Bronchial epithelial cell (primary cell): ENCODE results near the gene CTCF. TPM values are rescaled to one million over a fixed set of nuclear protein-coding genes. Genes with fewer than 3 reads are reported as not detected.
A peak's percentile ranks its signal among the peaks of the same experiment; 100 is the strongest.

Experiments
- DNase-seq: peaks from one replicate; pipeline ENCODE4 v3.0.0-alpha.2; 2010; ENCODE audit warnings: low read depth
- FAIRE-seq: peaks from 2 replicates; lab custom pipeline; 2011; peaks lifted over from hg19 to GRCh38; lab: Jason Lieb, UNC
- H3K27me3 ChIP-seq: 2 replicates; pipeline ENCODE4 v1.5.1; 2011; ENCODE audit warnings: low read length; ENCODE audit not compliant: control insufficient read depth, insufficient read depth
- H3K36me3 ChIP-seq: 2 replicates; pipeline ENCODE4 v1.5.1; 2011; ENCODE audit warnings: low read length; ENCODE audit not compliant: control insufficient read depth, insufficient read depth
- H3K4me3 ChIP-seq: 2 replicates; pipeline ENCODE4 v1.5.1; 2011; ENCODE audit warnings: mild to moderate bottlenecking, low read depth, low read length, control low read depth
- total RNA-seq: library from RNA; depleted of rRNA; stranded (reverse); fragments of >200 nt; gene quantifications from 2 replicates; pipeline ENCODE4 v1.2.1, GENCODE V29; 2014
- TF ChIP-seq, protein P1 (sequence below): IDR thresholded peaks from 2 replicates; pipeline ENCODE4 v1.5.1; 2011; ENCODE audit warnings: mild to moderate bottlenecking, moderate library complexity, low read length, control low read depth, inconsistent platforms; ENCODE audit not compliant: insufficient read depth, severe bottlenecking

Gene CTCF
- total RNA-seq, 1 donor from 2014 or later, result 21.1 TPM

DNA sequence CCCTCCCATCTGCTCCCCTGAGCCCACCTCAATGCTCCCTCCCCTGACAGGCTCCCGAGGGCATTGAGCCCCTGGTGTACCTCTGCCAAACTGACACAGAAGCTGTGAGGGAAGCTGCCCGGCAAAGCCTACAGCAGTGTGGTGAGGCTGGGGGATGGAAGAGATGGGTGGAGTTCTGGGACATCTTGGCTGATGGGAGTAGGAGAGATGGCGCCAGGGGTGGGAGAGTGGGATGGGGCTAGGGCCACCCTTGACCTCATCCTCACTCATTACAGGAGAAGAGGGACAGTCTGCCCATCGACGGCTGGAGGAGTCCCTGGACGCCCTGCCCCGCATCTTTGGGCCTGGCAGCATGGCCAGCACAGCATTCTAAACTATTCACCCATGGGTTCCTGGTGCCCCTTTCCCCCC, 16.2 kb upstream of the CTCF start:
- FAIRE-seq (no peak), DNase-seq (no peak)
- Histone ChIP-seq H3K4me3 (no peak overlapping the region), H3K27me3 (no peaks in the 10 kb centered on the region), H3K36me3 (peaks cover 25% of the 10 kb centered on the region)
- TF ChIP-seq, protein P1, sequence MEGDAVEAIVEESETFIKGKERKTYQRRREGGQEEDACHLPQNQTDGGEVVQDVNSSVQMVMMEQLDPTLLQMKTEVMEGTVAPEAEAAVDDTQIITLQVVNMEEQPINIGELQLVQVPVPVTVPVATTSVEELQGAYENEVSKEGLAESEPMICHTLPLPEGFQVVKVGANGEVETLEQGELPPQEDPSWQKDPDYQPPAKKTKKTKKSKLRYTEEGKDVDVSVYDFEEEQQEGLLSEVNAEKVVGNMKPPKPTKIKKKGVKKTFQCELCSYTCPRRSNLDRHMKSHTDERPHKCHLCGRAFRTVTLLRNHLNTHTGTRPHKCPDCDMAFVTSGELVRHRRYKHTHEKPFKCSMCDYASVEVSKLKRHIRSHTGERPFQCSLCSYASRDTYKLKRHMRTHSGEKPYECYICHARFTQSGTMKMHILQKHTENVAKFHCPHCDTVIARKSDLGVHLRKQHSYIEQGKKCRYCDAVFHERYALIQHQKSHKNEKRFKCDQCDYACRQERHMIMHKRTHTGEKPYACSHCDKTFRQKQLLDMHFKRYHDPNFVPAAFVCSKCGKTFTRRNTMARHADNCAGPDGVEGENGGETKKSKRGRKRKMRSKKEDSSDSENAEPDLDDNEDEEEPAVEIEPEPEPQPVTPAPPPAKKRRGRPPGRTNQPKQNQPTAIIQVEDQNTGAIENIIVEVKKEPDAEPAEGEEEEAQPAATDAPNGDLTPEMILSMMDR, result no peak

DNA sequence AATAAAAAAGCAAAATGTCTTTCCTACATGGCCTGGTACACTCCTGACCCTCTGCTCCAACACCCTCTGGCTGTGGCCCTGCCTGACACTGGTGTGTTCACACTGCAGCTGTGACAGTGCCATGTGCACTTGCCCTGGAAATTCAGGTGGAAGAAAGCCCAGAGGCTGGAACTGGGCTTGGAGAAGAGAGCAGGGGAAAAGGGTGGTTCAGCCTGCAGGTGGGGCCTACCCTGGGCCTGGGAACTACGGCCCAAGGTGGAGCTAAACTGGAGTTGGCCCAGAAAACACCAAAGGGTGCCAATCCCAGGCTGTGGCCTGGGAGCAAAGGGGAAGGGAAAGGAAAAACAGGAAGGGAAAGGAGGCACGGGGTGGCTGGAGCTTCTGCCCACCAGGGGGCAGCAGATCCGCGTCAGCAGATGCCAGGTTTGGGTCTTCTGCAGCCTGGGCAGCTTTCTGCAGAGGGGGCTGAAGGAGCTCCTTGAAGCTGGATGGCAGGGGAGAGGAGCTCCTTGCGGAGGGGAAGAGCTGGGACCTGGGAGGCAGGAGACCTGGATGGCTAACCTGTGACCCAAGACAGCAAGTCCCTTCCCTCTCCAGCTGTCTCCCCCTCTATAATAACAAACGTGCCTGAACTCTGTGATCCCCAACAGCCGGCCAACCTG, 15.4 kb upstream of the CTCF start:
- H3K27me3 ChIP-seq, result no peaks in the 10 kb centered on the region
- H3K36me3 ChIP-seq, result peaks cover 23% of the 10 kb centered on the region
- peak; percentile 47 for DNase-seq
- TF ChIP-seq, protein P1, result peak; percentile 98
- FAIRE-seq, result no peak
- no peak overlapping the region for H3K4me3 ChIP-seq

DNA sequence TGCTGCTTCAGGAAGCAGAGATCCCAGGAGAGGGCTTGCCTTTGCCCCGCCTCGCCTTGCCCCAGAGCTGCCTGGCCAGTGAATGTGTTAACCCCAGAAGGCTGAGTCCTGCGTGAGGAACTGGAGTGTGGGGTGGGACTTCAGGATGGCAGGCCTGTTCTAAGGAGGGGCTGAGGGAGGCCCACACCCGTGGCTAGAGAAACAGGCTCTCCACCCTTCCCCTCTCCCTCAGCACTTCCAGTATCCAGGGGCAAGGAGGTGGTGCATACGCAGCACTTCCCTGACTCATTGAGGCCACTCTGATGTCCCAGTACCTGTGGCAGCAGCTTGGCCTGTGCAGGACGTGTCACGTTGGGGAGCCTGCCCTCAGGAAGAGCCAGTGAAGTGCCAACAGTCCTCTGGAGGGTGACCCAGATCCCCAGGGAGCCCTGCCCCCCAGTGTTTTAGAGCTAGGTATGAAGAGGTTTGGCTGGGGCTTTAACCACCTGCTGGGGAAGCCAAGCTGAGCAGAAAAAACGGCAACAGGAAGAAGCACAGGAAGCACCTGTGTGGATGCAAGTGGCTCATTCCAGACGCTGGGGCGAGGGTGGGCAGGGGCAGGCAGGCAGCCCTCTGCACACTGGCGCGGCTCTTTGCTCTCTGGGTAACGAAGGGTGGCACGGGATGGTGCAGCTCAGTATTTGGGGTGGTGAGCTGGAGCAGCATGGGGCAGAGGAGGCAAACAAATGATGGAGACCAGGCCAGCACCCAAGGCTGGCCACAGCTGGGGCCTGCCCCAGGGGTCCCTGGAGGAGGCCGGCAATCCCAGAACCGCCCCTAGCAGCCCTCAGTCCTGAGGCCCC, 14.7 kb upstream of the CTCF start:
- Histone ChIP-seq H3K4me3 (no peak overlapping the region), H3K27me3 (no peaks in the 10 kb centered on the region), H3K36me3 (peaks cover 19% of the 10 kb centered on the region)
- FAIRE-seq (no peak), DNase-seq (no peak)
- TF ChIP-seq, protein P1, result no peak

DNA sequence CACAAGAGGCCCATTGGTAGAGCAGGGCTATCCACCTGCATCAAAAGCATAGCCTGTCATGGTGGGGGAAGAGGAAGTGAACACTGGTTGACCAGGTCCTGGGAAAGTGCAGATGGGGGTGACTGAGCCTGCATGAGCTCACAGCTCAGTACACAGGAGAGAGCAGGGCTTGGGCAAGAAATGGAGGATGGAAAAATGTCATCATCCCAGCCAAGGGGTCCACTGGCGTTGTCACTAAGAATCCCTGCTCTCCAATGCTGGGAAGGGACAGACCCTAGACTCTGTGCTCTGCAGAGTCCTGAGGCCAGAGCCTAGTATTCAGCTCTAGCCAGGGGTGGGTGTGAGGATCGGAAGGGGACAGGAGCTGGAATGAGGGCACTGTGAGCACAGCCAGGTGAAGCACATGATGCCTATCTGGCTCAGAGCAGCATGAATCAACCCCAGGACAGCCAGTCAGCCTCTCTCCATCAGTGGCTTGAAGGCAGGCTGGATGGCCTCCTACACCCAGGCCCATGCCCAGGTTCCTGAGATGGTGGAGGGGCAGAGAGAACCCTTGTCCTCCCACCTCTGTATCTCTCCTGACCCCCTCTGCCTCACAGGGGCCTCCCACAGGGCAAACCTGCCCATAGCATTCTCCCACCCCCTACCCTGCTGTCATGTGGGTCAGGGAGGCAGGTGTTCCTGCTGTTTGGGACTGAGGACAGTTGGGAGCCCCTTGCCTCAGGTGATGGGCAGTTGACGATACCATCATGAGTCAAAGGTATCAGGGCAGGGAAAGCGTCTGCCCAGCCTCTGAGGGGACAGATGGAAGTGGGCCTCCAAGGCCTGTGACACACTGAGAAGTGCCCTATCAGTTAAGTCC, 13.8 kb upstream of the CTCF start:
- peaks cover 17% of the 10 kb centered on the region for H3K36me3 ChIP-seq
- DNase-seq, result no peak
- no peak for FAIRE-seq
- H3K27me3 ChIP-seq, result no peaks in the 10 kb centered on the region
- TF ChIP-seq, protein P1, result no peak
- H3K4me3 ChIP-seq, result no peak overlapping the region

DNA sequence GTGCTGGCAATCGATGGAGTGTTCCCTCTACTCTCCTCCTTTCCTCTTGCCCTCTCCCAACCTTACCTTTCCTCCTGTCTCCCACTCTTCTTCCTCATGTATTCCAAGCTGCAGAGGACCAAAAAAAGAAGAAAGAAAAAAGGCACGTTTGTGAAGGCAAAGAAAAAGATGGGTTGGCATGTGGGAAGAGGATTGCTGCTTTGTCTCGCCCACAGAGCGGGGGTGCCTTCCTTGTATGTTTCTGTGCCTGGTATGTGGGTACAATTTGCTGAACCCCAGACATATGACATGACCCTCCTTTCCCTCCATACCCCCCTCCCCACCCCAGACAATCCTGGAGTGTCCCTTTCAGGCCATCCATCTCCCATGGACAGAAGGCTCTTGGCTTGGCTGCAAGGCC, 13.1 kb upstream of the CTCF start:
- Histone ChIP-seq H3K4me3 (no peak overlapping the region), H3K36me3 (peaks cover 16% of the 10 kb centered on the region), H3K27me3 (no peaks in the 10 kb centered on the region)
- DNase-seq (no peak), FAIRE-seq (no peak)
- TF ChIP-seq, protein P1, result no peak
